ENCODE measurements around the gene SLC25A44.

Gene SLC25A44

GRCh38 chr1:156151093-156151688 lies 42.7 kb upstream of the SLC25A44 start:
- TF ChIP-seq ARNTL (CRISPR knock-in tag; IDR thresholded peaks at IDR 0.05; ENCODE audit: borderline replicate concordance, low read depth) (no peak), CSRNP3 (CRISPR knock-in tag; IDR thresholded peaks at IDR 0.05) (no peak), CREB5 (CRISPR knock-in tag; IDR thresholded peaks at IDR 0.05; ENCODE audit: low read depth) (no peak), SNAI2 (CRISPR knock-in tag; IDR thresholded peaks at IDR 0.05) (no peak), TSHZ2 (CRISPR knock-in tag; IDR thresholded peaks at IDR 0.05) (no peak), ZNF565 (CRISPR knock-in tag; conservative IDR thresholded peaks at IDR 0.05; ENCODE audit: low read depth) (no peak), PATZ1 (CRISPR knock-in tag; IDR thresholded peaks at IDR 0.05; ENCODE audit: borderline replicate concordance) (no peak), CSDC2 (CRISPR knock-in tag; IDR thresholded peaks at IDR 0.05) (no peak), TOX (CRISPR knock-in tag; IDR thresholded peaks at IDR 0.05; ENCODE audit: borderline replicate concordance) (no peak), PPARA (CRISPR knock-in tag; IDR thresholded peaks at IDR 0.05; ENCODE audit: borderline replicate concordance) (no peak), RARB (CRISPR knock-in tag; IDR thresholded peaks at IDR 0.05) (no peak), GLIS3 (CRISPR knock-in tag; IDR thresholded peaks at IDR 0.05) (no peak), OSR1 (CRISPR knock-in tag; IDR thresholded peaks at IDR 0.05) (no peak)
- TF ChIP-seq, protein P1, sequence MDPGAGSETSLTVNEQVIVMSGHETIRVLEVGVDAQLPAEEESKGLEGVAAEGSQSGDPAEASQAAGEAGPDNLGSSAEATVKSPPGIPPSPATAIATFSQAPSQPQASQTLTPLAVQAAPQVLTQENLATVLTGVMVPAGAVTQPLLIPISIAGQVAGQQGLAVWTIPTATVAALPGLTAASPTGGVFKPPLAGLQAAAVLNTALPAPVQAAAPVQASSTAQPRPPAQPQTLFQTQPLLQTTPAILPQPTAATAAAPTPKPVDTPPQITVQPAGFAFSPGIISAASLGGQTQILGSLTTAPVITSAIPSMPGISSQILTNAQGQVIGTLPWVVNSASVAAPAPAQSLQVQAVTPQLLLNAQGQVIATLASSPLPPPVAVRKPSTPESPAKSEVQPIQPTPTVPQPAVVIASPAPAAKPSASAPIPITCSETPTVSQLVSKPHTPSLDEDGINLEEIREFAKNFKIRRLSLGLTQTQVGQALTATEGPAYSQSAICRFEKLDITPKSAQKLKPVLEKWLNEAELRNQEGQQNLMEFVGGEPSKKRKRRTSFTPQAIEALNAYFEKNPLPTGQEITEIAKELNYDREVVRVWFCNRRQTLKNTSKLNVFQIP (CRISPR knock-in tag; IDR thresholded peaks at IDR 0.05; ENCODE audit: borderline replicate concordance, low read depth) = no peak
- ATAC-seq = peak; percentile 6

GRCh38 chr1:156152628-156153027 lies 41.3 kb upstream of the SLC25A44 start:
- ATAC-seq = no peak
- TF ChIP-seq ZNF70 (CRISPR knock-in tag; IDR thresholded peaks at IDR 0.05) = no peak
- TF ChIP-seq ISL1 (CRISPR knock-in tag; IDR thresholded peaks at IDR 0.05) = no peak
- TF ChIP-seq ZFP3 (CRISPR knock-in tag; IDR thresholded peaks at IDR 0.05) = no peak
- no peak for TF ChIP-seq CSRNP3 (CRISPR knock-in tag; IDR thresholded peaks at IDR 0.05)

GRCh38 chr1:156153362-156153761 lies 40.5 kb upstream of the SLC25A44 start, which contains the start of gene SEMA4A:
SEMA4A (plus strand) TSS chr1:156153585; CDS start chr1:156154579, 994 bp downstream.
- no peak for ATAC-seq
- no peak for TF ChIP-seq ZC3H10 (CRISPR knock-in tag; IDR thresholded peaks at IDR 0.05)
